ENCODE measurements around the gene IDUA. TPM values are rescaled to one million over a fixed set of nuclear protein-coding genes. Genes with fewer than 3 reads are reported as not detected.

The IDUA gene
- total RNA-seq, 2 donors from 2014 or later, result 22.4 to 25.6 TPM

- H3K4me3 Mint-ChIP-seq, result no peak overlapping the region
- peak; percentile 40 for DNase-seq
- no peak overlapping the region for H3K27ac ChIP-seq (ENCODE audit: low read depth, low read length)
- no peak overlapping the region for H3K9ac ChIP-seq (ENCODE audit: extremely low read depth, low read length, poor library complexity, severe bottlenecking)
- H3K36me3 ChIP-seq (ENCODE audit: control insufficient read depth, insufficient read depth, low read length), result no peaks in the 10 kb centered on the region
- peaks cover 15% of the 10 kb centered on the region for H3K36me3 Mint-ChIP-seq (ENCODE audit: low read depth)
- TF ChIP-seq CTCF (conservative IDR thresholded peaks at IDR 0.05), result no peak
- H3K9me3 Mint-ChIP-seq, result no peaks in the 10 kb centered on the region
- H3K27me3 ChIP-seq (ENCODE audit: control insufficient read depth, insufficient read depth, low read length, poor library complexity, severe bottlenecking), result no peaks in the 10 kb centered on the region
- peaks cover 8% of the 10 kb centered on the region for H3K4me1 Mint-ChIP-seq
- H3K27ac Mint-ChIP-seq, result no peak overlapping the region
- H3K4me1 ChIP-seq (ENCODE audit: control insufficient read depth, insufficient read depth, low read length), result no peaks in the 10 kb centered on the region
- WGBS, 2 experiments (ENCODE audit: insufficient coverage in 1 of 2, insufficient read length in 1 of 2), result 93 to 94% methylated on average over 22 to 28 of the region's 28 CpGs
- no peaks in the 10 kb centered on the region for H3K27me3 Mint-ChIP-seq (ENCODE audit: insufficient read depth)
- no peak overlapping the region for H3K4me3 ChIP-seq (ENCODE audit: low read length)
- H3K9me3 ChIP-seq (ENCODE audit: control insufficient read depth, low read length), result no peaks in the 10 kb centered on the region
Observed at GRCh38 chr4:952881-953573, 33.8 kb upstream of the IDUA start.

- H3K27me3 ChIP-seq (ENCODE audit: control insufficient read depth, insufficient read depth, low read length, poor library complexity, severe bottlenecking), result no peaks in the 10 kb centered on the region
- no peak for TF ChIP-seq CTCF (conservative IDR thresholded peaks at IDR 0.05)
- H3K9me3 ChIP-seq (ENCODE audit: control insufficient read depth, low read length), result no peaks in the 10 kb centered on the region
- no peaks in the 10 kb centered on the region for H3K27me3 Mint-ChIP-seq (ENCODE audit: insufficient read depth)
- H3K9me3 Mint-ChIP-seq, result no peaks in the 10 kb centered on the region
- H3K4me3 Mint-ChIP-seq, result no peak overlapping the region
- H3K36me3 Mint-ChIP-seq (ENCODE audit: low read depth), result peaks cover 16% of the 10 kb centered on the region
- H3K36me3 ChIP-seq (ENCODE audit: control insufficient read depth, insufficient read depth, low read length), result no peaks in the 10 kb centered on the region
- no peaks in the 10 kb centered on the region for H3K4me1 ChIP-seq (ENCODE audit: control insufficient read depth, insufficient read depth, low read length)
- 97% methylated on average over 3 to 13 of the region's 13 CpGs for WGBS, 2 experiments (ENCODE audit: insufficient coverage in 1 of 2, insufficient read length in 1 of 2)
- no peak for DNase-seq
- no peak overlapping the region for H3K27ac ChIP-seq (ENCODE audit: low read depth, low read length)
- no peak overlapping the region for H3K9ac ChIP-seq (ENCODE audit: extremely low read depth, low read length, poor library complexity, severe bottlenecking)
- H3K27ac Mint-ChIP-seq, result no peak overlapping the region
- no peak overlapping the region for H3K4me3 ChIP-seq (ENCODE audit: low read length)
- peaks cover 3% of the 10 kb centered on the region for H3K4me1 Mint-ChIP-seq
Observed at GRCh38 chr4:953574-953915, 33.3 kb upstream of the IDUA start.

GRCh38 chr4:954211-955020 is 32.4 kb upstream of the IDUA start:
- Histone ChIP-seq H3K4me3 (ENCODE audit: low read length) (no peak overlapping the region), H3K9me3 (ENCODE audit: control insufficient read depth, low read length) (no peaks in the 10 kb centered on the region), H3K27ac (ENCODE audit: low read depth, low read length) (no peak overlapping the region), H3K9ac (ENCODE audit: extremely low read depth, low read length, poor library complexity, severe bottlenecking) (no peak overlapping the region), H3K27me3 (ENCODE audit: control insufficient read depth, insufficient read depth, low read length, poor library complexity, severe bottlenecking) (no peaks in the 10 kb centered on the region), H3K4me1 (ENCODE audit: control insufficient read depth, insufficient read depth, low read length) (no peaks in the 10 kb centered on the region), H3K36me3 (ENCODE audit: control insufficient read depth, insufficient read depth, low read length) (no peaks in the 10 kb centered on the region)
- Mint-ChIP-seq H3K4me3 (no peak overlapping the region), H3K36me3 (ENCODE audit: low read depth) (peaks cover 16% of the 10 kb centered on the region), H3K4me1 (no peaks in the 10 kb centered on the region), H3K27ac (no peak overlapping the region), H3K27me3 (ENCODE audit: insufficient read depth) (no peaks in the 10 kb centered on the region), H3K9me3 (no peaks in the 10 kb centered on the region)
- TF ChIP-seq CTCF (conservative IDR thresholded peaks at IDR 0.05), result no peak
- 95 to 97% methylated on average over 13 to 17 of the region's 17 CpGs for WGBS, 2 experiments (ENCODE audit: insufficient coverage in 1 of 2, insufficient read length in 1 of 2)
- DNase-seq, result no peak
